ENCODE results near the gene CLIP1.
"Not testable (repeated sequence)": the region's sequence is repeated elsewhere in the genome, so short reads cannot be mapped to it uniquely, and the experiment has no call there.

The CLIP1 gene

GRCh38 chr12:122435186-122435585, 12.7 kb upstream of the CLIP1 start:
- no peak for DNase-seq (ENCODE audit: low read depth)

GRCh38 chr12:122429043-122429442, 6.6 kb upstream of the CLIP1 start:
- not testable (repeated sequence) for DNase-seq (ENCODE audit: low read depth)

- DNase-seq (ENCODE audit: low read depth) = no peak
Observed at GRCh38 chr12:122427403-122427802, 4.9 kb upstream of the CLIP1 start.

- no peak for DNase-seq (ENCODE audit: low read depth)
Observed at GRCh38 chr12:122423258-122424165, 1.0 kb upstream of the CLIP1 start.

GRCh38 chr12:122422730-122423257, 325 bp upstream of the CLIP1 start:
- DNase-seq (ENCODE audit: low read depth) = no peak

- DNase-seq (ENCODE audit: low read depth) = no peak
Observed at GRCh38 chr12:122421187-122421820, 1.2 kb downstream of the CLIP1 start.

- DNase-seq (ENCODE audit: low read depth) = no peak
Observed at GRCh38 chr12:122420471-122421162, 1.9 kb downstream of the CLIP1 start.

GRCh38 chr12:122419094-122419493, 3.4 kb downstream of the CLIP1 start:
- DNase-seq (ENCODE audit: low read depth) = not testable (repeated sequence)

- not testable (repeated sequence) for DNase-seq (ENCODE audit: low read depth)
Observed at GRCh38 chr12:122415665-122416064, 6.8 kb downstream of the CLIP1 start.

GRCh38 chr12:122413516-122414404, 8.7 kb downstream of the CLIP1 start:
- no peak for DNase-seq (ENCODE audit: low read depth)

- no peak for DNase-seq (ENCODE audit: low read depth)
Observed at GRCh38 chr12:122412851-122413433, 9.5 kb downstream of the CLIP1 start.

- no peak for DNase-seq (ENCODE audit: low read depth)
Observed at GRCh38 chr12:122411537-122411936, 10.9 kb downstream of the CLIP1 start.

GRCh38 chr12:122407208-122407607, 15.3 kb downstream of the CLIP1 start:
- no peak for DNase-seq (ENCODE audit: low read depth)

- DNase-seq (ENCODE audit: low read depth) = no peak
Observed at GRCh38 chr12:122406701-122407164, 15.7 kb downstream of the CLIP1 start.

- no peak for DNase-seq (ENCODE audit: low read depth)
Observed at GRCh38 chr12:122403831-122404230, 18.6 kb downstream of the CLIP1 start.

- DNase-seq (ENCODE audit: low read depth) = no peak
Observed at GRCh38 chr12:122403115-122403770, 19.2 kb downstream of the CLIP1 start.

GRCh38 chr12:122402264-122402663, 20.2 kb downstream of the CLIP1 start:
- no peak for DNase-seq (ENCODE audit: low read depth)

GRCh38 chr12:122399592-122400373, 22.7 kb downstream of the CLIP1 start:
- DNase-seq (ENCODE audit: low read depth) = no peak

- no peak for DNase-seq (ENCODE audit: low read depth)
Observed at GRCh38 chr12:122399254-122399591, 23.2 kb downstream of the CLIP1 start.

- DNase-seq (ENCODE audit: low read depth) = not testable (repeated sequence)
Observed at GRCh38 chr12:122397981-122398380, 24.5 kb downstream of the CLIP1 start.
